NCI-H1417 treated with DMSO at 0.1 percent for 48 hours (cell line): ENCODE results near the gene LIAS.
"Not testable (repeated sequence)": the region's sequence is repeated elsewhere in the genome, so short reads cannot be mapped to it uniquely, and the experiment has no call there.

Source experiments
- DNase-seq: peaks from one replicate; lab custom pipeline; 2025; lab: John Stamatoyannopoulos, UW

The LIAS gene

DNA sequence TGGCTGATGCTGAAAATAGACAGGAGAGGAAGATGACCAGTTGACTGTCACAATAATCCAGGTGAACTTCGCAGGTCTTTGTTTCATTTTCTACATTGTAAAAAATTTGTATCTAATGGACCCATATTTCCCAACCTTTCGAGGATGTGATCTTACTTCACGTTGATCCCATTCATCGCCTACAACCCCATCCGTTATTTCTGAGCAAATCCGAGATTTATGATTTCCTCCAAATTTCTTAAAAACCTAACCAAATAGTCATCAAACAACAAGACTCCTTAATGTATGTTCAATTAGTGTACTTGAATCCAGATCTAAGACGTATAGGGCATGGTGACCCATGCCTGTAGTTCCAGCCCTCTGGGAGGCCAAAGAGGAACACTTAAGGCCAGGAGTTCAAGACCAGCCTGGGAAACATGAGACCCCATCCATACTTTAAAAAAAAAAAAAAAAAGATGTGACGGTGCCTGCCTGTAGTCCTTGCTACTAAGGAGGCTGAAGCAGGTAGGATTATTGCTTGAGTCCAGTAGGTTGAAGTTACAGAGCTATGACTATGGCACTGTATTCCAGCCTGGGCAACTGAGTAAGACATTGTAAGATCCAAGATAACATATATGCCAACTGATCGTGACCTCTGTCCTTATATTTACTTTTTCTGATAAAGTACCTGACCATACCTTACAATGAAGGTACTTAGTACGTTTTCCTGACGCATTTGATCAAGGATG lies 5.8 kb upstream of the LIAS start:
- DNase-seq = no peak

DNA sequence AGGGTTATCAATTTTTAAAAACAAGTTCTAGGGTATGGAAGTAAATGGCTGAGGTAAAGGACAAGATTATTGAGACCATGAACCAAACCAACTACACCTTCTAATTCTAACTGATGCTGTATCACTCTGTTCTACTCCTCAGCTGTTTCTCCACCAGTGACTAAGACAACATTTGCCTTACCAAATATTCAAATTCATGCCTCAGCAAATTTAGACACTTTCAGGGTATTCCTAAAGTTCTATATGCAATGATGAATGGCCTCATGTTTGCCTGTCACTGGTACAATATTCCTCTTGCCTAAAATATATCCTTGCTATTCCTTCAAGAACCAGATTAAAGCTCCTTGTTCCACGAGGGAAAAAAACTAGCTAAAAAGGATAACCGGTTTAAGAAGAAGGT lies 5.1 kb upstream of the LIAS start:
- DNase-seq = no peak

- no peak for DNase-seq
Observed at GRCh38 chr4:39455486-39455885, 3.4 kb upstream of the LIAS start.

- no peak for DNase-seq
Observed at GRCh38 chr4:39456946-39457763, 1.7 kb upstream of the LIAS start.

DNA sequence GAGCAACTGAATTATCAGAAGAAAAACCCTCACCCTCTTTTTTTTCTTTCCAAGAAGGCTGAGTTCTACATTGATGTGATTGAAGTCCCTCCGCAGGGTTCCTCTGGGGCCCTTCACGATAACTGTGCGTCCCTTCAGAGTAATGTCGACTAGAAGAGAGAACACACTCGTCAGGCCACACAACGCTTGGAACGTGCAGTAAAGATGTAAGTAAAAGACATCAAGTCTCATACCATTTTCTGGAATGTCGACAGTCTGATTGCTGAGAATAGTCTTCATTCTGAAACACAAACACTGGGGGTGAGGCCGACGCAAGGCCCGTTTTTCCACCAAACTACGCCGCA lies 723 bp upstream of the LIAS start:
- not testable (repeated sequence) for DNase-seq

DNA sequence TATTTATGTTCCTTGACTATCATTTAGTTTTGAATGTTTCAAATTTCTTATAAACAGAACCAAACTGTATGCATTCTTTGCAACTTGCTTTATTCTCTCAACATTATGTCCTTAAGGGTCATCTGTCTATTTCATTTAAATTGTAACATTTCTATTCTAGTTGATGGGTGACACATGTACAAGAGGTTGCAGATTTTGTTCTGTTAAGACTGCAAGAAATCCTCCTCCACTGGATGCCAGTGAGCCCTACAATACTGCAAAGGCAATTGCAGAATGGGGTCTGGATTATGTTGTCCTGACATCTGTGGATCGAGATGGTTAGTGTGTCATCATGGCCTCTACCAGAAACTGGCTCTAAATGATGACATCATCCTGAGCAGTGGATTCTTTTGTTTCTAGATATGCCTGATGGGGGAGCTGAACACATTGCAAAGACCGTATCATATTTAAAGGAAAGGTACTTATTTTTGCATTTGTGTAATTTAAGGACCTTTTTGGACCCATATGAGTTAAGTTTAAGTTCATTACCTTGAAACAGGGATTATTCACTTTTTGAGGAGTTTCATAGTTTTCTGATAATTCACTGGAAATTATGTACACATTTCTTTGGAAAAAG lies 6.1 kb downstream of the LIAS start:
- no peak for DNase-seq

DNA sequence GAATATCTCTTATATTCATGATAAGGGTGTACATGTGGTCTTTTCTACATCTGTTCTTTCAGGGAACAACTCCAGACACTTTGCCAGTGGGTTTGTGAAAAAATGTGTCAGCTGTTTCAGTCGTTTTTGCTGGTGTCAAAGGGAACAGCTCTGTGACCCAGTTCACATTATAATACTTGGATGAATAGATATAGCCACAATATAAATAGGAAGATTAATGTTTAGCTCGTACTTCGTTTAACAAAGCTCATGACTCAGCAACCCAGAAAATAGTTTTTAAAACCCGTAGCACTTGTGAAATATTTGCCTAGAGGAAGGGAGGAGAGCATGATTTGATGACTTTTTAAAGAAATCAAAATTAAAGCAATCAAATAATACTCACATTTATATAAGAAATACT lies 7.9 kb downstream of the LIAS start:
- no peak for DNase-seq

- no peak for DNase-seq
Observed at GRCh38 chr4:39467464-39467863, 8.6 kb downstream of the LIAS start.

GRCh38 chr4:39469429-39470077 lies 10.7 kb downstream of the LIAS start:
- DNase-seq = no peak

DNA sequence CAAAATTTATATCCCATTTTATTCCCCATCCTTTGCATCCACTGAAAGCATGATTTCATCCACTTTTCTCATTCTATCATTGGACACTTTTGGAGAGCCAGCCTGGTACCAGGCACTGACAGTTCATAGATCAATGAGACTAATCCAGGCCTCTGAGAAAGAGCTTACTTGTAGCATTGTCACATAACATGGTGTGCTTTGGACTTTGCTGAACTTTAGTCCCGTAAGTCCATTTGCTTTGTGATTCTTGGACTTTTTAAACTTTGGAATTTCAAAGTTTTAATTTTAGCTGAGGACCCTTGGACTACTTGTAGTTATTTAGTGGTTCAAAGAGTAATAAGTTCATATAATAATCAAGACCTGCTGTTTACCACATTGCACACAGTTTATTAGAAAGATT lies 11.5 kb downstream of the LIAS start:
- DNase-seq = no peak

DNA sequence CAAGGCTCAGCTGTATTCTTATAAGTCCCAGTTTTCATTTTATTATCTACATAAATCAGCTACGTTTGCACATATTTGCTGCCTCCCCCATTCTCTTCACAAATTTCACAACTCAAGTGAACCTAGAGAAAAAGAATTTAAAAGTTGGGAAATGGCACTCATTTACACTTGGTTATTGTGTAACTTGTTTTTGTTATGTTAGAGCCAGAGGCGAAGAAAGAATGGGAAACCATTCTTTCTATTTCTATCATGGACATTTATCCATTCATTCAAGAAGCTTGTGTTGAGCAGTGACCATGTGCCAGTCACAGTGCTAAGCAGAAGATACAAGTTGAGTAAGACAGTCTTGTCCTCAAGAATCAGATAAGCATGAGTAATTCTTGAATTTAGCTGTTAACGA lies 13.5 kb downstream of the LIAS start:
- no peak for DNase-seq

- DNase-seq = no peak
Observed at GRCh38 chr4:39476187-39476895, 17.5 kb downstream of the LIAS start.

GRCh38 chr4:39480251-39480650 lies 21.4 kb downstream of the LIAS start:
- DNase-seq = no peak

DNA sequence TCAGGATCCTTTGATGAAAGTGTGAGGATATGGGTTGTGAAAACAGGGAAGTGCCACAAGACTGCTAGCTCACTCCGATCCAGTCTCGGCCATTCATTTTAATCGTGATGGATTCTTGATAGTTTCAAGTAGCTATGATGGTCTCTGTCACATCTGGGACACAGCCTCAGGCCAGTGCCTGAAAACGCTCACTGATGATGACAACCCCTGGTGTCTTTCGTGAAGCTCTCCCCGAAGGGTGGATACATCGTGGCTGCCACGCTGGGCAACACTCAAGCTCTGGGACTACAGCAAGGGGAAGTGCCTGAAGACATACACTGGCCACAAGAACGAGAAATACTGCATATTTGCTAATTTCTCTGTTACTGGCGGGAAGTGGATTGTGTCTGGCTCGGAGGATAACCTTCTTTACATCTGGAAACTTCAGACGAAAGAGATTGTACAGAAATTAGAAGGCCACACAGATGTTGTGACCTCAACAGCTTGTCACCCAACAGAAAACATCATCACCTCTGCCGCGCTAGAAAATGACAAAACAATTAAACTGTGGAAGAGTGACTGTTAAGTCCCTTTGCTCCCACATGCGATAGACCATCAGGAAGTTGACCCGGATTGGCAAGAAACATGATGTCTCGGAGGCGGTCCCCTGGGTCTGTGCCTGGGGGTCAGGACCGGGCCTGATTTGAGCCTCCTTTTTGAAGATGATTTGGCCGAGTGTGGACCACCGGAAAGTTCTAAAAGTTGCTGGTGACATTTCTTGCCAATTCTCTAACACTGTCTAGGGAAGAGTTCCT lies 22.2 kb downstream of the LIAS start:
- no peak for DNase-seq

DNA sequence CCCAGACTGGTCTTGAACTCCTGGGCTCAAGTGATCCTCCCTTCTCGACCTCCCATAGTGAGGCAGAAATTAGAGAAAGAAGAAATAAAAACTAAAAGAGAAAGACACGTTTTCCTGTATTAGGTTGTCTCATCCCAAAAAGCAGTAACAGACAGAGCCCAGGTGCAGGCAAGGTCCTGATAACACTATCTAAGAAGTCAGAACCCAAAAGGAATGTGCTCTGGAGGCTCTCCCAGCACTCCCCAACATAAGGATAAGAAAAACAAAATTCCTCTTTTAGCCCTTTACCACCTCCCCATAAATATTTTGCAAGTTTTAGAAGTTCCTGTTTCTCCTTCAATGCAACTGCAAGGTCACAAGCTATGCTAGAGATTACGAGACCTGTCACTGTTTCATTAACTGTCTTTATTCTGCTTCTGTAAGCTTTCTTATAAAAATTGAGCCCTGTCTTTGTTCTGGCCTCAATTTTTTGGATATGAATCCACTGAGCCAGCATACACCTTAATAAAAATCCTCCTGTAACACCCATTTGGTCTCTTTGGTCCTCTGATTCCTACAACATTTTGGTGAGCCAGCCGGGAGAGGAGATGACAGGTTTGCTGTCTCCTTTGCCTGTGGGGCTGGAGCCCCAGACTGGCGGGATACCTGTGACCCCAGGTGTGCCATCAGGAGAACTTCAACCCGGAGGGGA lies 25.9 kb downstream of the LIAS start:
- no peak for DNase-seq

- DNase-seq = no peak
Observed at GRCh38 chr4:39486221-39486804, 27.5 kb downstream of the LIAS start.

GRCh38 chr4:39490322-39490721 lies 31.5 kb downstream of the LIAS start:
- no peak for DNase-seq

- no peak for DNase-seq
Observed at GRCh38 chr4:39494354-39494753, 35.5 kb downstream of the LIAS start.

DNA sequence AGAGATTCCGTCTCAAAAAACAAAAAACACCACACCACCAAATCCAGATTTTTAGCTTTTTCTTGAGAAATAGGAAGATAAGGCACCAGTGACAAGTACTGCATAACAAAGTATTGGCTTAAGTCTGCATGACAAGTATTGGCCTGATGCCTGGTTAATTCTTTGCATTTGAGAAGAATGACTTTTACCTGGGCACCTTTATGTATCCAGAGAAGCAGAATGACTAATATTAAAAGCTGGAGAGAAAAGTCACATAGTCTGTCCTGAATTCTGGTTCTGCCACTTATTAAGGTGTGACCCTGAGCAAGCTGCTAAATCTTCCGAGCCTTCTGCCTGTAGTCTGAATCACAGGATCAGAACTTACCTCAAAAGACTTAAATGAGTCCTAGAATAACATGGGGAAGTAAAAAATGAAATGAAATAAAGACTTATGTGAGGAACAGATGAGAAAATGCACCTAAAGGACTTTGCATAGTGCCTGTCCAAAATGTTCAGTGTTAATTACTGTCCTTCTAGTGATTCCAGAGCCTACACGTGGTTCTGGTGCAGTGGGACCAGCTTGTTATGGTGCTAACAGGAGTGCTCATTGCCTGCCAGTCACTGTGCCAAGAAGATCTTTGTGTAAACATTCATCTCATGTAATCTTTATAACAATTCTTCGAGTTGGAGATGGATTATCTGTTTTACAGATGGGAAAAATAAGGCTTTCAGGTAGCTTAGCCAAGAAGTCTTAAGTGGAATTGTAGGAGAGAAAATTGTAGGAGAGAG lies 36.8 kb downstream of the LIAS start:
- no peak for DNase-seq
